ENCODE results near the gene MOB2.
"Not testable (repeated sequence)": the region's sequence is repeated elsewhere in the genome, so short reads cannot be mapped to it uniquely, and the experiment has no call there.

Gene MOB2

GRCh38 chr11:1517117-1518005, 30.8 kb upstream of the MOB2 start:
- no peak for DNase-seq

- DNase-seq = no peak
Observed at GRCh38 chr11:1516273-1517067, 29.9 kb upstream of the MOB2 start.

GRCh38 chr11:1515082-1516060, 28.8 kb upstream of the MOB2 start:
- peak; percentile 46 for DNase-seq

- DNase-seq = no peak
Observed at GRCh38 chr11:1514336-1515061, 27.9 kb upstream of the MOB2 start.

- no peak for DNase-seq
Observed at GRCh38 chr11:1513326-1514296, 27.0 kb upstream of the MOB2 start.

- DNase-seq = not testable (repeated sequence)
Observed at GRCh38 chr11:1512531-1513258, 26.1 kb upstream of the MOB2 start.

GRCh38 chr11:1511937-1512496, 25.4 kb upstream of the MOB2 start:
- no peak for DNase-seq

- DNase-seq = no peak
Observed at GRCh38 chr11:1510928-1511327, 24.3 kb upstream of the MOB2 start.

GRCh38 chr11:1510351-1510750, 23.8 kb upstream of the MOB2 start:
- DNase-seq = not testable (repeated sequence)

GRCh38 chr11:1509626-1510255, 23.2 kb upstream of the MOB2 start:
- no peak for DNase-seq

GRCh38 chr11:1508986-1509385, 22.4 kb upstream of the MOB2 start:
- DNase-seq = no peak

- DNase-seq = no peak
Observed at GRCh38 chr11:1508491-1508891, 21.9 kb upstream of the MOB2 start.

- DNase-seq = no peak
Observed at GRCh38 chr11:1507381-1508140, 21.0 kb upstream of the MOB2 start.

- no peak for DNase-seq
Observed at GRCh38 chr11:1506981-1507380, 20.4 kb upstream of the MOB2 start.

- no peak for DNase-seq
Observed at GRCh38 chr11:1505480-1505879, 18.9 kb upstream of the MOB2 start.

GRCh38 chr11:1504581-1505290, 18.2 kb upstream of the MOB2 start:
- no peak for DNase-seq

GRCh38 chr11:1504138-1504537, 17.6 kb upstream of the MOB2 start:
- DNase-seq = no peak

GRCh38 chr11:1503708-1504104, 17.1 kb upstream of the MOB2 start:
- DNase-seq = no peak
